Pons (tissue), 1 donor: ENCODE results near the gene MAEA.
"Not testable (repeated sequence)": the region's sequence is repeated elsewhere in the genome, so short reads cannot be mapped to it uniquely, and the experiment has no call there.

Source experiments
- DNase-seq: peaks from one replicate; pipeline ENCODE4 v3.0.0-alpha.2; 2016; ENCODE audit warnings: low spot score

Gene MAEA

DNA sequence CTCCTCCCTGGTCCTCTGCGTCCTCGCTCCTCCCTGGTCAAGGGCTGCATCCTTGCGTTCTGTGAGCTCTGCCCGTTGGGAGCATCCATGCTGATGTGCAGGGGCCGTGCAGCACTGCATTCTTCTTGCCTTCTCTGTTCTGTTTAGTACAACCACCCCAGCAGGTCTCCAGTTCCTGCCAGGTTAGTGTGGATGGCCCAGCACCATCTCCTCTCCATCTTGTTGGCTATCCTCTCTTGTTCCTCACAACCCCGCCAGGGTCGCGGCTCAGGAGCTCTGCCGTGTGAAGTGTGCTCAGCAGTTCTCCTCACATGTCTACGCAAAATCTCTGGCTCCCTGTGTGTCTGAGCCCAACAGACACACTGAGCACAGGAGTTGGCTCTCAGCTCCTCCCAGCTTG, 10.4 kb upstream of the MAEA start:
- no peak for DNase-seq

DNA sequence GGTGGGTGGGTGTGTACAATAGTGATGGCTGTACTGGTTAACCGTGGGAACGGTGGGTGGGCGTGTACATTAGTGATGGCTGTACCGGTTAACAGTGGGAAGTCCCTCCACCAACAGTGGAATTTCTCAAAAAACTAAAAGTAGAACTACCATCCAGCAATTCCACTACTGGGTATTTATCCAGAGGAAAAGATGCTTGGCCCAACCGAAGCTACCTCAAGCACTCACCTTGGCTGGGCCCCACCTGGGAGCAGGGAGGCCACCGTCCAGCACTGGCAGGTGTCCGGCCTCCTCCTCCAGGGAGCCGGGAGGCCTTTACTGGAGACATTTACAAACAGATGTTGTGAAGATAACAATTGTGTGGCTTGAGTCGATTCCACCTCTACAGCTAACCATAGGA, 6.0 kb upstream of the MAEA start:
- no peak for DNase-seq

DNA sequence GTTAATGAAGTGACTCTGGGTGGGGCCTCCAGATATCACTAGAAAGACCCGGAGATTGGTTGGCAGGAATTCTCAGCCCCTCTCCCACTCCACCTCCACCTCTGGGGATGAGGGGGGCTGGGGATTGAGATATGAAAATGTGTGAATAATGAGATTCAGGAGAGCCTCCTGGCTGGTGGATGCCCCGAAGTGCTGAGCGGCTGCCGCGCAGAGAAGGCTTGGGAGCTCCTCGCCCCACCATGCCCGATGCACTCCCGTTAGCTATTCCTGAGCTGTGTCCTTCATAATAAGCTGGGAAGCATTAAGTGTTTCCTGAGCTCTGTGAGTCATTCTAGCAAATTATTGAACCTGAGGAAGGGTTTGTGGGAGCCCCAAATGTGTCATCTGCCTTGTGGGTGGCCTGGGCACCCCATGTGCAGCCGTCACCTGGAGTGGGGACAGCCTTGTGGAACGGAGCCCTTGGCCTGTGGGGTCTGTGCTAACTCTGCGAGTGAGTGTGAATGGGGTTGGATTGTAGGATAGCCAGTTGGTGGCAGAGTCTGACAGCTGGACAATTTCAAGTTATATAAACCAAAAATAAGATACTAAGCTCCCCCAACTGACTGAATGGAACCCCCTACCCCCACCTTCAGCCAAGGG, 4.4 kb upstream of the MAEA start:
- DNase-seq, result no peak

DNA sequence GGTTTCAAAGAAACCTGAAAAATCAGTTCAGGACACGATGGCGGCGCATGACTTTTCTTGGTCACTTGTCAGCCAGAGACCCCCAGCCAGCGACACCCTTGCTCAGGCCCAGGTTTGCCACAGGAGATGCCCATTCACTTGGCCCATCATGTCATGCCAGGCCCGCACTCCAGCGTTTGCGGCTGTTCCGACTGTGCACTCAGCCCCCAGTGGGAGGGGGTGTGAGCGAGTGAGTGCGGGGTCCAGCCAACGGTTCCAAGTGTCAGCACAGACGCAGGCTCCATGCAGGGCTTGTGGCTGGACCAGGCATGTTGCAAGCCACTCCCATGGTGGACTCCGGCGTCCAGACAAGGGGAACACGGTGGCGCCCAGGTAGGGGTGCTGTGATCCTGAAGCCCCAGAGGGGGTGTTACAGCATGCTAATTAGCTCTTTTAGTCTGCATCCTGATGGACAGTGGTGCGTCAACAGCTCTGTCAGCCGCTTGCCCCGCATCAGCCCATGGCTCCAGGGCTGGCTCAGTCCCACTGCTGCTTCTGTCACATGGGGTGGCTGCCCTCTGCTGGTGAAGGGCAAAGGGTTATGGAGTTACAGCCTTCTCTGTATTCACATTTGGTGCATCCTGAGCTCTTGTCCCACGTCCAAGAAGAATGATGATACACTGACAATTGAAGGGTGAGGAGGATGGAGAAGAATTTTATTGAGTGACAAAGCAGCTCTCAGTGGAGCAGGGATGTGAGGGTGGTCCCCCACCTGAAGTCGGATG, 3.7 kb upstream of the MAEA start:
- no peak for DNase-seq

DNA sequence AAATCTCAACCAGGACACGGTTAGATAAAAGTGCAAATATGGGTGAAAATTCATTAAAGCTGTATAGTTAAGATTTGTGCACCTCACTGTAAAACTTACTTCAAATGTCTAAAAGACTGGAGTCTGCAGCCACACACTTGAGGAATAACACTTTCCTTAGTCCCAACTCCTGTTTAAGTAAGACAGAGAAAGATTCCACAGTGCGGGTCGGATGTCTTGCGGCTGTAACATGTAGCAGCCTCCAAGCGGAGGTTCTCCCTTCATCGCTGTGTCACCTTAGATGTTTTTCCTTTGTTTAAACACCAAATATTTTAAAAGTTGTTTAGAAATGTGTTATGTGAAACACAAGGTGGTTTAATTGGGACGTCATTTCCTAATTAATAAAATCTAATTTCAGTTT, 905 bp upstream of the MAEA start:
- no peak for DNase-seq

DNA sequence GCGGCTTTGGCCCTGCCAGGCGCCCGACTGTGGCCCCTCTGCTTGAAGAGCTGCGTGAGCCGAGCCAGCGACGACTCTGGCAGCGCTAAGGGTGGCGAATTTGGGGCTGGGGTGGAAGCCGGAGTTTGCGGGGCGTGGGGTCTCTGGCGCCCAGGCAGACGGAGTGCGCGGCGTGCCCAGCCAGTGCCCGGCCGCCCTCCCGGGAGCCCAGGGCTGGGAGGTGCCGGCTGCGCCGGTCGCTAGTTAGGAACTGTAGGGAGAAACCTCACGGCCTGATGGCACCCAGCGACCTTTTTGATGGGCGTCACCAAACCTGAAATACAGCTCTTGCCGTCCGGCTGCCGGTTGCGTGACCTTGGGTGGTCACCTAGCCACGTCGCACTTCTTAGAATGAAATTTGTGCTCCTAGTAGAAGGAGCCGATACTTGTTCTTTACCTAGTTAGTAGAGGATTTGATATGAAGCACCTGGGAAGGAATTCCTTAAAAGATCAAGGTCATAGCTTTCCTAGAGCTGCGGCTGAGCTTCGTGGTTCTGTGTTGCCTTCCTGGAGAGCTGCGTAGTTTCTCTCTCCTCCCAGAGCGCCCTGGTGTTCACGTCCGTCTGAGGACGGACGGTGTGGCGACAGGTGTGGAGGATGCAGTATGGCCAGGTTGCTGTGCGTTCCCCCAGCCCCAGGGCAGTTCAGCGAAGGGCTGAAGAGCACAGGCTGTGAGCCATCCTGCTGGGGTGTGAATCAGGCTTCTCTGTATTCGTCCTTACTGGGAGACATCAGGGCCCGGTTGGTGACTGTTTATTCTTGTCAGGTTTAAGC, 680 bp downstream of the MAEA start:
- no peak for DNase-seq

DNA sequence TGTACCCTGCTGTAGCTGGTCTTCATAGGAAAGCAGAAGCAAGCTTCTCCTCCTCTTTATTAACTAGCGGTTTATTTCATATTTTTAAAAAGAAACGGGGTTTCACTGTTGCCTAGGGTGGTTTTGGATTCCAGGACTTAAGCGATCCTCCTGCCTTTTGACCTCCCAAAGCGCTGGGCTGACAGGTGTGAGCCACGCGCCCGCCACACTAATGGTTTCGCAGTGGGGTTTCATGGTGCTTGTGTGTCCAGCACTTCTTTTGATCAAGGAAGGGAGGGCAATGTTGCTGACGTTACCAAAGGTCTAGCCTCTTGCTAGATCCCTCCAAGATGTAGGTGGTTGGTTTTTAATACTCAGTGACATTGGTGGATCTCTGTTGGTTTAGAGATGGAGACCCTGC, 1.4 kb downstream of the MAEA start:
- DNase-seq, result no peak

DNA sequence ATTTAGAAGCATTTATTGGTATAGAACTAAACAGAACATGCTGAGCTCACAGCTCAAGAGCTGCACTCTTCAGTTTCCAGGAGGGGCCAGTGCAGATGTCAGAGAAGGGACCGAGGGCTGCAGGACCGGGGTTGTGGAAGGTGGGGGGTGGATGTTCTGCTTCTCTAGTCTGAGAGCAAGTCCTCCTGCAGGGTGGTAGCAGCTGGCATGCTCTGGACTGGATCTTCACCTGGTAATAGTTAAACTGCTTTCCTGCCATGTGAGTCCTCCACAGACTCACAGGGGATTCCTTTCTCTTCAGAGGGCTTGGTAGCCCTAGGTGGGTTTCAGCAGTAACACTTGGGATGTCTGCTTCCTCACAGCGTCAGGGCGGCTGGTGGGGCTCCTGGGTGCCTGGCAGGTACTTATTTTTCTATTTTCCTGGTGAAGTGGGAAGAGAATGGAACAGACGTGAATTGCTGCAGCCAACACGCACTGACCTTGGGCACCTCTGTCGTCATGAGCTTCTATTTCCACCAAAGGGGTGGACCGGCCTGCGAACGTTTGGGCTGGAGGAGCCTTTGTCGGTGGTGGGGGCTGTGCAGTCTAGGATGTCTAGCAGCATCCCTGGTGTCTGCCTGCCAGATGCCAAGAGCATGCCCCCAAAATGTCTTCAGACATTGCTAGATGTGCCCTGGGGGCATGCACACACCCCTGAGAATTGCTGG, 2.5 kb downstream of the MAEA start:
- DNase-seq, result no peak

DNA sequence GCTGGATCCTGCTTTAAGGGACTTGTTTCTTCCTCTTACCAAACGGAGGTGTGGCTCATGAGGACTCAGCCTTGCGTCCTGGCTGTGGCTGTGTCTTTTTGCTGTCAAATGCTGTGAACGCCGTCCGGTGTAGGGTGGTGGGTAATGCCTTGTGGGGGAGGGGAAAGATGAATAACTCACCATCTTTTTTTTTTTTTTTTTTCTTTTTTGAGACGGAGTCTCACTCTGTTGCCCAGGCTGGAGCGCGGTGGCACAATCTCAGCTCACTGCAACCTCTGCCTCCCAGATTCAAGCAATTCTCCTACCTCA, 3.0 kb downstream of the MAEA start:
- not testable (repeated sequence) for DNase-seq

DNA sequence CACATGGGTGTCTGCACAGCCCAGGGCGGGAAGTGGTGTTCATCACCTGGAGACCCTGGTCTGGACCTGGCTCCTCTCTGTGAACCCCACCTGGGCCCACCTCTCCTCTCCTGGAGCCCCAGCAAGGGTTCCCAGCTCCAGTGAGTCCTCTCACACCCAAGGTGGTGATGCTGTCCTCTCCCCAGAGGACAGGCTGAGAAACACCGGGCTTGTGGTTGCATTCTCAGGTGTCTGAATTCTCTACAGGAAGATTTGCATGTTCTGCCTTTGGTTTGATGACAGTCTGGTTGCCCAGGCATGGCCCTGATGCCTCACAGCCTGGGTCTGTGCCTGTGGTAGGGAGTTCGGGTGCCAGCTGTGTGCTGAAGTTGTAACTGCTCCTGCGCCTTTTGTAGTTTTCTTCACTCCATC, 3.8 kb downstream of the MAEA start:
- no peak for DNase-seq

DNA sequence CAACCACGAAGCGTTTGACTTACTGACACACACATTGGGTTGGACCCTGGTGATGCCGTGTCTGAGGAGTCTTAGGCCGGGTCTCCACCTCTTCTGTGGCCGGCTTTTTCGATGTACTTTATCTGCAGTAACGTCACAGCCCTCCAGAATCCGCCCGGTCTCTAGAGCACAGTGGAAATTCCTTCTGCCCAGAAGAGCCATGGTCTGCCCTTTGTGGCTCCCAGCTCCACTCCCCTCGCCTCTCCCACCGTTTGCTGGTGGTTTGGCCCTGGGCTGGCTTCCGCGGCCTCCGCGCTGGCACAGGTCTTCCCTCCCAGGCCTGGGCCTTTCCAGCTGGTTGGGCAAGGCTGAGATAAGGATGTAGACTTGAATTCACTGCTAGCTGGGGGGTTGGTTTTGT, 4.3 kb downstream of the MAEA start:
- DNase-seq, result no peak

DNA sequence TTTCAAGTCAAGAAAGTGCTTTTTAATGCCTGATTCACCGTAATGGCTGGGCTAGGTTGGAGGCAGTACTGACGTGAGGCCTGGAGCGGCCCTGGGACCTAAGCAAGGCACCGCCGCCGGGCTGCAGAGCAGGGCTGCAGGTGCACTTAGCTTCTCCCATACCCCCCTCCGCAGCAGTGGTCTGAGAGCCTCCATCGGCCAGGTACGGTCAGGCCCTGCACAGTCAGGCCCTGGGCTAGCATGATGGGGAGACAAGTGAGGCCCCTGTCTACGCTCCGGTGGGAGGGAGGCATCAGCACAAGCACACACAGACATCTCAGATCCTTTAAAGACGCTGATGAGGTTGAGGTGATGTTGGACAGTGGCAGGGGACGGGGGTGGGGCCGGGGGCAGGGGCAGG, 4.7 kb downstream of the MAEA start:
- DNase-seq, result no peak

DNA sequence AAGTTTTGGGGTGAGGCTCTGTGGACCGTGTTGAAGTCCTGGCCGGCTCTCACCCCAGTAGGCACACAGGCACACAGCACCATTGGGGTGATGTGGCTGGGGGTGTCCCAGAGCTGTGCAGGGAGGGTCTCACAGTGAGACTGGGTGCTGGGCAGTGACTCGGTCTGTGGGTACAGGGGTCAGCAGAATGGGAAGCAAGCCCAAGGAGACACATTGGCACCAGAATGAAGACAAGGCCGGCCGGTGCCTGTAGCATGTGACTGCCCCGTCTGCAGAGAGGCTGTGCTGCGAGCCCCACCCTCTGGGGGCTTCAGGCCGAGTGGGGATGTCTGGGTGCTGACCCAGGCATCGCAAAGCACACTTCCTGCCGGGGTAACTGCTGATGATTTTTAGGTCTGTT, 5.2 kb downstream of the MAEA start:
- DNase-seq, result no peak

DNA sequence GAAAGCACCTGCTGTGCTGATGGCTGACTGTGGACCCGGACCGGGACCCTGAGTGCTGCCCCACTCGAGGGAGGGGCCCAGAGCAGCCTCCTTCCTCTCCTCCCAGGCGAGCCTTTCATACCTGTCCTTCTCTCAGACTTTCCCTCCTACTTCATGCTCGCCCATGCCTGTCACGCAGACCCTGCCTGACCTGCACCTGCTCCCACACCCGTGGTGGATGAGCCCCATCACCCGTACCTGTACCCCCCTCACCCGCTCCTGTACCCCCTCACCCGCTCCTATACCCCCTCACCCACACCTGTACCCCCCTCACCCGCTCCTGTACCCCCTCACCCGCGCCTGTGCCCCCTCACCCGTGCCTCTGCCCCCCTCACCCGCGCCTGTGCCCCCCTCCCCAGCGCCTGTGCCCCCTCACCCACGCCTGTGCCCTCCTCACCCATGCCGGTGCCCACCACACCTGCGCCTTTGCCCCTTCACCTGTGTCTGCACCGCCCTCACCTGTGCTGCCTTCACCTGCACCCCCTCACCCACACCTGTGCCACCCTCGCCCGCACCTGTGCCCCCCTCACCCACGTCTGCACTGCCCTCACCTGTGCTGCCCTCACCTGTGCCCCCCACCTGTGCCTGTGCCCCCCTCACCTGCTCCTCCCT, 5.8 kb downstream of the MAEA start:
- no peak for DNase-seq

DNA sequence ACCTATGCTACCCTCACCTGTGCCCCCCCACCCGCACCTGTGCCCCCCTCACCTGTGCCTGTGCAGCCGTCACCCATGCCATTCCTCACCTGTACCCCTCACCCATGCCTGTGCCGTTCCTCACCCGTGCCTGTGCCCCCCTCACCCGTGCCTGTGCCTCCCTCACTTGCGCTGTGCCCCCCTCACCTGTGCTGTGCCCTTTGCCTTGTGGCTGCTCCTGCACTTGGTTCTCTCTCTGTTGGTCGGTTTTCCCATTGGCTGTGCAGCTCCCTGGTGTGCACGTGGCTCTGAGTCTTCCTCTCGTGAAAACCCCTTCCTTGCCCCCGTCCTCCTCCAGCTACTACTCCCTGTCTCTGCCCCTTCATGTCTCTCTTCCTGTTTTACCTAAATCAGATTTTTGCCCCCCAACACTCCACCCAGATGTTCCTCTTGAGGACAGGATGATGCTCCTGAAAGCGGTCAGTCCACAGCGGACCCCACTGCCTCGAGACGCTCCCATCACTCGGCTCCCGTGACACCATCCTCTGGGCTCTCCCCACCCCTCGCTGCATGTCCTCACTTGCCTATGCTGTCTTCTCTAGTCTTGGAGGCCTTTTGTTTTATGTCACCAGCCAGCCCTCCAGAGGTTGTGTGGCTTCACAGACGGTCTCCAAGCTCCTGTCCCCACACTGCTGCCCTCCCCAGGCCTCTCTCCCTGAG, 6.8 kb downstream of the MAEA start:
- no peak for DNase-seq

DNA sequence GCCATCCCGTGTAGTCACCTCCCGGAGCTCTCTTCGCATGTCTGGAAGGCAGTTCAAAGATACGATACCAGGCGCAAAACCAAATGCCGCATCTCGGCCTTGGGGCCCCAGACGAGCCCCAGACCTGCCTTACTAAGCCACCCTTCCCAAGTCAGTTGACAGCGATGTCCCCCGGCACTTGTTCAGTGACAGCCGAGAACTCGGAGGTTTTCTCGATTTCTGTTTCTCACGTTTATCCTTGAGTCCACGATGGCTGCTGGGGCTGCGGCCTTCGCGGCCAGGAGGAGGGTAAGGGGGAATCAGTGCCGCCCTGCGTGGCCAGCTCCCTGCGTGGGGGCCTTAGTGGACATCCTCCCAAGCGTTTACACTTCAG, 7.3 kb downstream of the MAEA start:
- DNase-seq, result no peak

DNA sequence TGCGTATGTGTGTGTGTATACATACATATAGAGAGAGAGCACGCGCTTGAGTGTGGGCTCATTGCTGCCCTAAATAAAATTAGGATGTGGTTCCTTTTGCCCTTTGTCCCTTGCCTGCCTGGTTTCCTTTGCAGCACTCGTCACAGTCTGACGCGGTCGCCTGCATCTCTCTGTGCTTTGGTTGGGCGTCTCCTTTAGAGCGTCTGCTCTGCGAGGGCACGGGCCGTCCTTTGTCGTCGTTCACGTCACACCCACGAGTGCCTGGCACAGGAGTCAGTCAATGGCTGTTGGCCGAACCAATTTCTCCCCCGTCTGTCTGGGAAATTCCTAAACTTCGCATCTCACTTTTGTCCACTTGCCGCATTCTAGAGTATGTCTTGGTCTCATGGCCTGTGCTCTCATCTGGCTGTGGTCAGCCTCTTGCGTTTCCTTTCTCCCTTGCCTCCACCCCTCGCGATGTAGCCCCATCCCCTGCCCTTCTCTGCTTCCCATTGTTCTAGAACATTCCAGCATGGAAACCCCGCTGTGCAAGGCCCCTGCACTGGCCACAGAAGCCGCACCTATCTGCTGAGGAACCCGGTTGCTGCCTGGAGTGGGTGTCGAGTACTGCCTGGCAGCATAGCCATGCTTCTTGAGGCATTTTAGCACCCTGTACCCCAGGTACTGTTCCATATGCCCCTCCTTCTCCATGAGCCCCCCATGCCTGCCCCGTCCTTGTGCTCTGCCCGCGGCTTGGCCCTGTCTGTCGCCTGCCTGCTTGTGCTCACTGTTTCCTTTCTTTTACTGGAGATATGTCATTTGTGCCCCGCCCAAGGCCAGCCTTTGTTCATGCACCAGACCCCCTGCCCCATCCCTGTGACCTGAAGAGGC, 8.0 kb downstream of the MAEA start:
- DNase-seq, result no peak

DNA sequence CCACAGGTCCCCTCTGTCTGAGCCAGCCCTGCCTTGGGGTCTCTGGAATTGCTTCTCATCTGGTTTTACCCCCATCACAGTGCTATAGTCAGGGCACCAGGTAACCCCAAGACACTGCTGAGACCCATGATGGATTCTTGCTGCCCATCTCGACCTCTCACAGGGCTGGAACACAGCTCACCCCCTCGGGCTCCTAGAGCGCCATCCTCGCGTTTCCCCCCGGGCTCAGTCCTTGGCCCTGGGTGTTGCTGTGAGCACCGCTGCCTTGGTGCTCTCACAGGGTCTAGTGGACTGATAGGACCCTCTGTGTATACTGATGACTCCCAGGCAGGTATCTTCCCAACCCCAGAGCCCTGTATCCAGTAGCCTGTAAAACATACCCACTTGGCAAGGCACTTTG, 8.8 kb downstream of the MAEA start:
- no peak for DNase-seq

DNA sequence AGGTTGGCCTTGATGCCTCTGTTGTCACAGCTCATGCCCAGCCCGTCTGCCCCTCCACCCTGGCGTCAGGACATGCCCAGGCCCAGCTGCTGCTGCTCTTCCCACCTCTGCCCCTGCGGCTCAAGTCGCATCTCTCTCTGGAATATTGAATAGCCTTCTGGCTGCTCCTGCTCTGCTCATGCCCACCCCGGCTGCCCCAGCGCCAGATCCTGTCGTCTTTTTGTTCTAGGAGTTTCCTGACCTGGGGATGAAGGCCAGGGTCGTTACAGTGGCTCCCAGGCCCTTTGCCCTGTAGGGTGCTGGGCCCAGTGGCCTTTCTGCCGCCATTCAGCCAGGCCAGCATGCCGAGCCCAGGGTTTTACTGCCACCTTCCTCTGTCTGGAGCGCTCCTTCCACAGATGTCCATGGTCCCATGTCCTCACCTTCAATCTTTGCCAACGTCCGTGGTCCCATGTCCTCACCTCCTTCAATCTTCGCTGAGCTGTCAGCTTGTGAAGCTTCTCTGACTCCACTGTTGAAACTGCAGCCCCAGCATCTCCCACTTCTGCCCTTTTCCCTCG, 9.7 kb downstream of the MAEA start:
- no peak for DNase-seq
